ENCODE data around the gene NAT8L. TPM values are rescaled to one million over a fixed set of nuclear protein-coding genes. Genes with fewer than 3 reads are reported as not detected.

NAT8L gene
- total and polyA plus RNA-seq, 8 donors, result 0.31 to 0.73 (median 0.50) TPM; not detected in 4

- no peak for TF ChIP-seq POLR2A (IDR thresholded peaks at IDR 0.05)
- intact Hi-C loops (cut with DNase I; ENCODE audit: low total_unique reads), result no loop called here
- peak overlapping the region; percentile 22 to 52 (median 46) for H3K4me3 ChIP-seq
- H3K36me3 ChIP-seq, result no peaks in the 10 kb centered on the region
- DNase-seq, result peak in 1 of 2 donors; percentile 57
- no peaks in the 10 kb centered on the region for H3K9me3 ChIP-seq
- H3K27ac ChIP-seq, result no peak overlapping the region
- peaks cover 20 to 33% (median 29%) of the 10 kb centered on the region in 4 donors for H3K4me1 ChIP-seq
- WGBS, 5 donors, result 3 to 9% (median 5%) methylated on average over 24 to 101 of the region's 102 CpGs
- peaks cover 18 to 85% (median 44%) of the 10 kb centered on the region in 3 donors for H3K27me3 ChIP-seq
Measured at GRCh38 chr4:2059726-2060602, 837 bp downstream of the NAT8L start.

- H3K9me3 ChIP-seq, result no peaks in the 10 kb centered on the region
- TF ChIP-seq POLR2A (IDR thresholded peaks at IDR 0.05) (no peak), POLR2AphosphoS5 (IDR thresholded peaks at IDR 0.05) (no peak), EP300 (IDR thresholded peaks at IDR 0.05) (no peak), CTCF (IDR thresholded peaks at IDR 0.05) (no peak)
- peak in 1 of 2 donors; percentile 75 for DNase-seq
- intact Hi-C loops (cut with DNase I; ENCODE audit: low total_unique reads), result no loop called here
- no peaks in the 10 kb centered on the region for H3K36me3 ChIP-seq
- peak overlapping the region in 1 of 5 donors; percentile 20 for H3K27ac ChIP-seq
- peaks cover 20 to 34% (median 31%) of the 10 kb centered on the region in 4 donors for H3K4me1 ChIP-seq
- 0 to 36% (median 33%) methylated on average over 4 to 51 of the region's 54 CpGs for WGBS, 5 donors
- peak overlapping the region in 3 of 4 donors; percentile 5 to 52 (median 49) for H3K4me3 ChIP-seq
- H3K27me3 ChIP-seq, result peaks cover 18 to 84% (median 44%) of the 10 kb centered on the region in 3 donors
Measured at GRCh38 chr4:2060611-2061185, 1.6 kb downstream of the NAT8L start.

DNA sequence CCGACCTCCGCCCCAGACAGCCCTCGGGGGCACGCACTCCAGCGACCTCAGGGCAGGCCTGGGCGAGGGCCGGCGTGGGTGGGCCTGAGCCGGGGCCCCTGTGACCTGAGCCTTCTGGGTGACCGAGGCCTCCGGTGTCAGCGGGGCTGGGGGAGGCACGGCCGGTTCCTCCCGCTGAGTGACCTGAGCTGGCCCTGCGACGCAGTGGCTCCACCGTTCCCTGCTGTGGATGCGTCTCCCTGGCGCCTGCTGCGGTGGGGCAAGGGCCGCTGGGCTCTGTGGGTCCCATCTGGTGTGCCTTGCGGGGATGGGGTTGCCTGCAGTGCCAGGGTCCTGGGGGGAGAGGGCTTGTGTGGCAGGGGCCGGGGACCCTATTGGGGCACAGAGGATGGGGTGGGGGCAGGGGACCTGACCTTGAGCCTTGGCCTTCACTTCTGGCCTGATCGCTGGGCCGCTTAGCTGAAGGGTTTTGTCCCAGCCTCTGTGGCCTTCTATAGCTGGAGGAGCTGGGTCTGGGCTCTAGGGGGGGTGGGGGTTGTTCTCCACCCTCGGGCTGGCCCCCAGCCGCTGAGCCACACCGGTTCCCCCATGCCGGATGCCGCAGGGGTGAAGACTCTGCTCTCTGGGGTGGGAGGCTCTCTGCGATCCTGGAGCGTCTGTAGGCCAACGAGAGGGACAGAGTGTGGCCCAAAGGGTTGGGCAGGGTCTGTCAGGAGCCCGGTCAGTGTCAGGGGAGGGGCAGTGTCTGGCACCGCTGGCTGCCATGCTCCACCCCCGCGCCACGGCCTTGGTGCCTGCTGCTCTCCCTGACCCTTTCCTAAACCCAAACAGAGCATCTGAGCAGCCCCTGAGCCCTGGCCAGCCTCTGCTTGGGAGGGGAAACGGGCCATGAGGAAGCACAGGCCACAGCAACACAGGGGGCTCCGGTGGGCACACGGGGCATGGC, 2.3 kb downstream of the NAT8L start:
- peaks cover 20 to 34% (median 31%) of the 10 kb centered on the region in 4 donors for H3K4me1 ChIP-seq
- peak overlapping the region in 1 of 5 donors; percentile 20 for H3K27ac ChIP-seq
- no peaks in the 10 kb centered on the region for H3K9me3 ChIP-seq
- DNase-seq, result no peak
- intact Hi-C loops (cut with DNase I; ENCODE audit: low total_unique reads), result no loop called here
- H3K36me3 ChIP-seq, result no peaks in the 10 kb centered on the region
- TF ChIP-seq POLR2A (IDR thresholded peaks at IDR 0.05), result no peak
- no peak for TF ChIP-seq CTCF (IDR thresholded peaks at IDR 0.05)
- no peak for TF ChIP-seq POLR2AphosphoS5 (IDR thresholded peaks at IDR 0.05)
- TF ChIP-seq EP300 (IDR thresholded peaks at IDR 0.05), result no peak
- peaks cover 18 to 82% (median 44%) of the 10 kb centered on the region in 3 donors for H3K27me3 ChIP-seq
- H3K4me3 ChIP-seq, result no peak overlapping the region
- WGBS, 5 donors, result 68 to 82% (median 73%) methylated on average over 32 to 42 of the region's 42 CpGs

GRCh38 chr4:2062168-2062807, 3.2 kb downstream of the NAT8L start:
- no peak for DNase-seq
- intact Hi-C loops (cut with DNase I; ENCODE audit: low total_unique reads), result no loop called here
- H3K27ac ChIP-seq, result no peak overlapping the region
- H3K36me3 ChIP-seq, result no peaks in the 10 kb centered on the region
- no peak for TF ChIP-seq EP300 (IDR thresholded peaks at IDR 0.05)
- no peak for TF ChIP-seq POLR2A (IDR thresholded peaks at IDR 0.05)
- TF ChIP-seq POLR2AphosphoS5 (IDR thresholded peaks at IDR 0.05), result no peak
- no peak for TF ChIP-seq CTCF (IDR thresholded peaks at IDR 0.05)
- H3K27me3 ChIP-seq, result peaks cover 18 to 81% (median 39%) of the 10 kb centered on the region in 3 donors
- H3K9me3 ChIP-seq, result no peaks in the 10 kb centered on the region
- no peak overlapping the region for H3K4me3 ChIP-seq
- peaks cover 20 to 34% (median 31%) of the 10 kb centered on the region in 4 donors for H3K4me1 ChIP-seq
- WGBS, 5 donors, result 84 to 96% (median 89%) methylated on average over 8 to 11 of the region's 11 CpGs
